ENCODE measurements around the gene ADAMTSL4.

Gene ADAMTSL4

DNA sequence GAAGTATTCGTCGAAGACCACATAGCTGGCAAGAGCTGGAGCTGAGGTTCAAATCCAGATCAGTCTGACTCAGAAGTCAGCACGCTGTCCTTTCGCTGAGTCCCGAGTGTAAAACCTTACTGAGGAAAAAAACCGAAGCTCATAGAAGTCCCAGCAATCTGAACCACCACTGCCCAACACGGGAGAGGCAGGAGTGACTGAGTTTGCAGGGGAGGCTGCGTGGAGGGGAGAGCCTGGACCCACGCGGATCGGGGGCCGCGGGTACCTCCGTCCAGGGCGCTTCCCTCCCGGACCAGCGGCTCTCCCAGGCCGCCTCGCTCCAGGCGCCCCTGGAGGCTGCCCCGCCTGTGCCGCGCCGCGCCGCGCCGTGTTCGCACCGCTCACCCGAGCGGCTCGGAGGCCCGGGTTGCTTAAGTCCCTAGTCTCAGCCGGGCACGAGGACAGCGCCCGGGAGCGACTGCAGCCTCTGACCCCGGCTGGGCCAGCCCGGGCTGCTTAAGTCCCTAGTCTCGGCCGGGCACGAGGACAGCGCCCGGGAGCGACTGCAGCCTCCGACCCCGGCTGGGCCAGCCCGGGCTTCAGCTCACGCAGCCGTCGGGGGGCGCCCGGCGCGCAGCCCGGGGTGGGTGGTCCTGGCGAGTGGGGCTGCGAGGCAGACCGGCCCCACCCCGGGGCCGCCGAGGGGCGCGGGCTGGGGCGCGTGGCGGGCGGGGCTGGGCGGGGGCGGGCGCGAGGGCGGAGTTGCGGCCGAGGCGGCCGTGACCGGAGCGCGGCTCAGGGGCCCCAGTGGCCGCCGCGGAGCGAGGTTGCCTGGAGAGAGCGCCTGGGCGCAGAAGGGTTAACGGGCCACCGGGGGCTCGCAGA, at the start of gene ADAMTSL4:
ADAMTSL4 (plus strand) TSS at position 777 of the 864 bp plus-strand sequence. CDS start 2,881 bp downstream, outside the sequence.
- peak; percentile 56 for DNase-seq

- no peak for DNase-seq
Observed at GRCh38 chr1:150505431-150505830, 43.8 kb upstream of the ADAMTSL4 start.

GRCh38 chr1:150507912-150508864, 41.0 kb upstream of the ADAMTSL4 start, which contains the start of gene ECM1:
Gene ECM1 (plus strand): TSS chr1:150508109. CDS start chr1:150508210, 101 bp downstream.
- DNase-seq = no peak

DNA sequence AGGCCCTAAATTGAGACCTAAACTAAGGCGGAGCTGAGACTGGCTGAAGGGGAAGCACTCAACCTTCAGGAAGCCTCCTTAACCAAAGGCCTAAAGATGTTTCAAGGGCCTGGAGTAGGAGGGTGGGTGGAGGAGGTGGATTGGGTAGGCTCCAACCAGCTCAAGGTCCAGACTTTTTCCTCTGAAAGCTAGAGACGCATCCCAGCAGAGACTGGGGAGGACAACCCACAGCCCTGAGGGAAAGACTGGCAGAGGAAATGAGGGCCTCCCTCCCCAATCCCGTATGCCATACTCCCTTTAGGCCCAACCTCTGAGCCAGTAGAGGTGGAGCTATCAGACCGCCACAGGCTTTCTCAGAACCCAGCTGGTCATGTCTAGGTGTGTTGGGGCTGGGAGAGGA, 40.2 kb upstream of the ADAMTSL4 start:
- no peak for DNase-seq

- DNase-seq = no peak
Observed at GRCh38 chr1:150511551-150511950, 37.7 kb upstream of the ADAMTSL4 start.

GRCh38 chr1:150511985-150512660, 37.1 kb upstream of the ADAMTSL4 start:
- DNase-seq = no peak

DNA sequence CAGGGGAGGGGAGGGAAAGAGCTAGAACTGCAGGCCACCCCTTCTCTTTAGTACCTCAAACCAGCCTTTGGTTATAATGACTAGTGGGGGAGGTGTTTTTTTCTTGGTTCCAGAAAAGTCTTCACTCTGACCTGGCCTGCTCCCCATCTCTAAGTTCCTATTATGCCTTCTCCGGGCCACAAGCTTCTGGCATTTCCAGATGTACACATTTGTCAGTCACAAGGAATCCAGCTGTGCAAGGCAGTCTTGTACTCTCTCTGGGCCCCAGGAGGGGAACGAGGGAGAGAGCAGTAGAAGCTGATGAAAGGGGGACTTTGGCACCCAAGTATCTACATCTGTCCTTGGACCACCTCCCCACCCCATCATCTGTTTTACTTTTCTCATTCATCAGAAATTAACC, 36.4 kb upstream of the ADAMTSL4 start:
- DNase-seq = no peak

DNA sequence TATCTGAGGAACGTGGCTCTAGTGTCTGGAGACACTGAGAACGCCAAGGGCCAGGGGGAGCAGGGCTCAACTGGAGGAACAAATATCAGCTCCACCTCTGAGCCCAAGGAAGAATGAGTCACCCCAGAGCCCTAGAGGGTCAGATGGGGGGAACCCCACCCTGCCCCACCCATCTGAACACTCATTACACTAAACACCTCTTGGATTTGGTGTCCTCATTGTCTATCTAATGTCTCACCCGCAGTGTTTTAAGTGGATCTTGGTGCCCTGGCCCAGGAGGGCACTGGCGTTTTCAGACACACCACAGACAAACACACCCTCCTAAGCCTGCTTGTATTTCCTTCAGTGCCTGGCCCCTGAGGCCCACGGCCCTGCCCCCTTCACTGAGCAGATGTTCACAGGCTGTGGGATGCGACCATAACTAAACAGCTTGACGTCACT, 35.8 kb upstream of the ADAMTSL4 start:
- DNase-seq = no peak

GRCh38 chr1:150514260-150514659, 34.9 kb upstream of the ADAMTSL4 start:
- DNase-seq = no peak

DNA sequence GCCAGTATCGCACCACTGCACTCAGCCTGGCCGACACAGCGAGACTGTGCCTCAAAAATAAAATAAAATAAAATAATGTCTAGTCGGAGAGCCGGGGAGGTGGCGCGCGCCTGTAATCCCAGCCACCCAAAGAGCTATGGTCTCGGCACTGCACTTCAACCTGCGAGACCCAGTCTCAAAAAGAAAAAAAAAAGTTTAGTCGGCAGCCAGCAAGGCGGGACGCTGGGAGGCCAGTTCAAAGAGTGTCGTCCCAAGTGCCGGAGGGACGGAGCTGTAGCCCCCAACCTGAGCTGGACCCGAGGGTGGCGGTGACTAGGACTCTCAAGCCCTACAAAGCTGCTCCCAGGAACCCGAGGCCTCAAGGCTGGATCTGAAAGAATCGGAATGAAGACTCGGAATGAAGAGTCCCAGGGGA, 34.3 kb upstream of the ADAMTSL4 start:
- DNase-seq = no peak

GRCh38 chr1:150515328-150516049, 33.7 kb upstream of the ADAMTSL4 start, which contains the start of gene FALEC:
Gene FALEC (plus strand): TSS chr1:150515752.
- DNase-seq = peak; percentile 91

- DNase-seq = peak; percentile 25
Observed at GRCh38 chr1:150516050-150516591, 33.1 kb upstream of the ADAMTSL4 start.

GRCh38 chr1:150516616-150517015, 32.6 kb upstream of the ADAMTSL4 start:
- DNase-seq = no peak

DNA sequence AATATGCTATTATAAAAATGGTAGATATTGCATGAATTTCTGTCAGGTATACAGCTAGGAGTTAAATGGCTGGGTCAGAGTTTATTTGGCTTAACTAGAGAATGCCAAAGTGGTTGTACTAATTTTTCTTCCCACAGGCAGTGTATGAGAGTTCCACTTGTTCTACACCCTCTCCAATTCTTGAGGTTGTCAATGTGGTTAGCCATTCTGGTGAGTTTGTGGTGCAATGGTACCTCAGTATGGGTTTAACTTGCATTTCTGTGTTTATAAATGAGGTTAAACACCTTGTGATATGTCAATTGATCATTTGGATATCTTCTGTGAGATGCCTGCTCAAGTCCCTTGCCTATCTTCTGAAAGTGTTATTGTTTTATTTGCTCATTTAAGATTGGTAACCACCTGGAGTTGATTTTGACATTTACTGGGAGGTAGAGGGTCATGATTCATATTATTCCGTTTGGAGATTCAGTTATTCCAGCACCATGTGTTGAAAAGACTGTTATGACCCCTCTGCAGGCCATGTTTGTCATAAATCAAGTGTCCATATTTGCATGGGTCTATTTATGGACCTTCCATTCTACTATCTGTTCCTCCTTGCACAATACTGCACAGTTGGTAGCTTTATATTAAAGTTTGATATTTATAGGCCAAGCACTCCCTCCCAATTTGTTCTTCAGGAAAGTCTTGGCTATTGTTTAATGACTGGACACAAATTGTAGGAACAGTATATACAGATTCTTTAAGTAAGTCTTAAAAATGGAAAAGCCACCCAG, 27.8 kb upstream of the ADAMTSL4 start:
- DNase-seq = no peak

DNA sequence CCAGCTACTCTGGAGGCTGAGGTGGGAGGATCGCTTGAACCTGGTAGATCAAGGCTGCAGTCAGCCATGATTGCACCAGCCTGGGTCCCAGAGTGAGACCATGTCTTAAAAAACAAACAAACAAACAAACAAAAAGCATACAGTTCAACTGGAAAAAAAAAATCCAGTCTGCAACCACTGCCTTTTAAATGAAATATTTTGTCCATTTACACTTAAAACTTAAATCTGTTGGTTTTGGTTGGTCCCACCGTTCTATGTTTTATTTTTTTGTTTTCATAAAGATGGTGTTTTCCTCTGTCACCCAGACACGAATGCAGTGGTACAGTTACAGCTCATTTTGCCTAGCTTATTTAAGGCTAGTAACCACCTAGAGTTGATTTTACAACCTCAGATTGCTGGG, 23.9 kb upstream of the ADAMTSL4 start:
- DNase-seq = no peak

DNA sequence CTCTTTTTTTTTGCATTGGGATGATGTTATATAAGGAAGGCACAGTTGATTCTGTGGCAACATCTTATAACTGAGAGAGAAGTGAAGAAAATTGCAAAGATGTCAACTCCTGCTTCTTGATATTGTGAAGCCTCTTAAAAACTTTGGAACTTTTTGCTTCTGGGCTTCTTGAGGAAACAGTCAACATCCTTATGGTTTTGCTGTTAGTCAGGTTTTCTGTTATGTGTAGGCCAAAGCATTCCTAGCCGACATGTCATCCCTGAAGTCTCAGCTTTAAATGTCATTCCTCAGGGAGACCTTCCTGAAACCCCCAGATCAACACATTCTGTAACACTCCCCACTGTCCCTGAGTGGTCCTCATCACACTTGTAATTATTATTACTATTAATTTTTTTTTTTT, 21.0 kb upstream of the ADAMTSL4 start:
- DNase-seq = no peak

DNA sequence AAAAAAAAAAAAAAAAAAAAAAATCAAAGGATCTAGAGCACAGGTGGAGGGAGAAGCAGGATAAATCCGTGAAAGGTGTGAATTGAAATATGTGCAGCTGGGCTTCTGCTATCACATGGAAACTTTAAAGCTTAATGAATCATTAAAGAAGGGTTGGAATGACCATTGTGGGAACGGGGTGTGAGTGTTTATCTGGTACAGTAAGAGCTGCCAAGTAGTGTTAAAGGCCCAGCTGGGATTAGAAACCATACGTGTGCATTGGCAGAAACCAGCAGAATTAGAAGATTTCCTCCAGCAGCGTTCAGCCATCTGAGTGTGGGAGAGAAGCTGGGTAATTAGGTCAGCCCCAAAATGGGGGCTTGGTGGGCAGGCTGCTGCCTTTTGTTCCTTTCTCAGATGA, 20.2 kb upstream of the ADAMTSL4 start:
- no peak for DNase-seq

GRCh38 chr1:150530491-150531159, 18.6 kb upstream of the ADAMTSL4 start:
- no peak for DNase-seq

GRCh38 chr1:150532860-150533259, 16.3 kb upstream of the ADAMTSL4 start:
- DNase-seq = no peak

DNA sequence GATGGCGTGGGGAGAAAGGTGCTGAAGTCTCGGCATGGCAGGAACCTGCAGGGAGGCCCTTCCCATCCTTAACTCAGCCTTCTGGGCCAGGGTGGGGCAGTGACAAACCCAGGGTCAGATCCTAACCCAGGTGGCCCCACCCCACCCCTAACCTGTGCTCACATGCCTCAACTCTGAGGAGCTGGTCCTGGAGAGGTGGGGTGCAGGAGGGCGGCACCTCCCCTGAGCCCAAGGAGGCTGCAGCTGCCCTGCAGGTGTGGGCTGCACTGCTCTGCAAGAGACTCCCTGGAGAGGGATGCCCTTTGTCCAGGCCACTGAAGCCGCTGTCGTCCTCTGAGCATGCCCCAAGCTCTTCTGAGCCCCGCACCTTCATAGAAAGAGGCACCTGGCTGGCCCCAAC, 15.2 kb upstream of the ADAMTSL4 start:
- no peak for DNase-seq

Data from activated T-cell treated with anti-CD3 and anti-CD28 coated beads, Interleukin-2, amount 50 U/mL, for 1 hour (primary cell).